GM19468 (cell line): ENCODE data around the gene SERPINA10.
A peak's percentile ranks its signal among the peaks of the same experiment; 100 is the strongest.

Experiments used
- ATAC-seq: cut with Tn5 transposase; IDR thresholded peaks from one replicate; pipeline ENCODE4 v1.9.1; 2021; ENCODE audit warnings: mild to moderate bottlenecking, moderate library complexity, moderate number of reproducible peaks; ENCODE audit not compliant: unreplicated experiment; ENCODE audit errors: extremely low read depth

The SERPINA10 gene, protein sequence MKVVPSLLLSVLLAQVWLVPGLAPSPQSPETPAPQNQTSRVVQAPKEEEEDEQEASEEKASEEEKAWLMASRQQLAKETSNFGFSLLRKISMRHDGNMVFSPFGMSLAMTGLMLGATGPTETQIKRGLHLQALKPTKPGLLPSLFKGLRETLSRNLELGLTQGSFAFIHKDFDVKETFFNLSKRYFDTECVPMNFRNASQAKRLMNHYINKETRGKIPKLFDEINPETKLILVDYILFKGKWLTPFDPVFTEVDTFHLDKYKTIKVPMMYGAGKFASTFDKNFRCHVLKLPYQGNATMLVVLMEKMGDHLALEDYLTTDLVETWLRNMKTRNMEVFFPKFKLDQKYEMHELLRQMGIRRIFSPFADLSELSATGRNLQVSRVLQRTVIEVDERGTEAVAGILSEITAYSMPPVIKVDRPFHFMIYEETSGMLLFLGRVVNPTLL

DNA sequence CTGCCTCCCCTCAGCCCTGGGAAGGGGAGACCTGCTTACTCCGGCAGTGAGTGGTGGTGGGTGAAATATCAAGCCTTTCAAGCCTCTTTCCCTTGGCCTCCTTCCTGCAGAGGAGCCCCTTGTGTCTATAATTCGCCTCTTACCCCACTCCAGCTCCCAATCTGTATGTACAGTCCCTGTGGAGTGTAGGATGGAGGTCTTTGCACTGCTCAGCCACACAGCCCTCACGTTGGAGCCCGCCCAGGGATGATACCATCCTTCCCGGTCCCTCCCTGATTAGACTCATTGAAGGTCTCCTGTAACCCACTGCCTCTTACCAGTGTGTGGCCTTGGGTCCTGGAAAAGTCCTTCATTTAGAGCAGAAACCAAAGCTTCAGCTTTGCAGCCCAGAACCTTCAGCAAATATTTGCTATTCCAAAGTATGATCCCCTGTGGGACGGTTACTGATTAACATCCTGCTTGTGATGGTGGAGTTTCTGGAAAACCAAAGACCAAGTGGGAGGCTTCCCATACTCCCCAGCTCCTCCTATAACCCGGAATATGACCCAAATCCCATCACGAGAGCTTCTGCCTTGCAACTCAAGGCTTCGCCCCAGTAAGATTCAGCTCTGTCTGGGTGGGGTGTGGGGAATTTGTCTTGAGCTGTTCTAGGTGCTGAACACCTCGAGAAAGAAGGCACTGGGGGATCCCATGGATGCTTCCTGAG lies at the start of gene SERPINA10:
Gene SERPINA10 (minus strand): TSS at position 397 of the 706 bp plus-strand sequence. CDS start 2,675 bp downstream, outside the sequence.
- no peak for ATAC-seq

DNA sequence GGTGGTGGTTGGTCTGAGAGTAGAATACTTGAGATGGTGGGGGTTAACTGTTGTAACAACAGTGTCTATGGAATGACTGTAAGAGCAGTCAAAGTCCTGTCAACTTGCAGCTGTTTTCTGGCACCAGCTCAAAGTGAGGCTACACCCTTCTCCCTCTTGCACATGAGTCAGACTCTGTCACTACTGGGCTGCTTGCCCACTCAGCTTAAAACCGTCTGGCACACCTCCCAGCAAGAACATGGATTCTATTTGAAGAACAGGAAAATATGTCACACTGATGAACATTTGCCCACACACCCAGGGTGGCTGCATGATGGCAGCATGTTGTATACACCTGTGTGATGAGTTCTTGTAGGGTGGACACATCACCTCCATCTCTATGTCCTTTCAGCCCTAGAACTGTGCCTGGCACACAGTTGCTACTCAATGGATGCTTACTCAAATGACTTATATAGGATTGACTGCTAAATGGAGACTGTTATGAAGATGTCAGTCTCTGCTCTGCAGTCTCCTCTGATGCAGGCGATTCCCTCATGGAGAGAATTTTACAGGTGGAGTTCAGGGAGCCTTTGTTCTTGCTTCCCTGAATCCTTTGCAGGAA lies 49.4 kb upstream of the SERPINA10 start:
- ATAC-seq, result no peak

DNA sequence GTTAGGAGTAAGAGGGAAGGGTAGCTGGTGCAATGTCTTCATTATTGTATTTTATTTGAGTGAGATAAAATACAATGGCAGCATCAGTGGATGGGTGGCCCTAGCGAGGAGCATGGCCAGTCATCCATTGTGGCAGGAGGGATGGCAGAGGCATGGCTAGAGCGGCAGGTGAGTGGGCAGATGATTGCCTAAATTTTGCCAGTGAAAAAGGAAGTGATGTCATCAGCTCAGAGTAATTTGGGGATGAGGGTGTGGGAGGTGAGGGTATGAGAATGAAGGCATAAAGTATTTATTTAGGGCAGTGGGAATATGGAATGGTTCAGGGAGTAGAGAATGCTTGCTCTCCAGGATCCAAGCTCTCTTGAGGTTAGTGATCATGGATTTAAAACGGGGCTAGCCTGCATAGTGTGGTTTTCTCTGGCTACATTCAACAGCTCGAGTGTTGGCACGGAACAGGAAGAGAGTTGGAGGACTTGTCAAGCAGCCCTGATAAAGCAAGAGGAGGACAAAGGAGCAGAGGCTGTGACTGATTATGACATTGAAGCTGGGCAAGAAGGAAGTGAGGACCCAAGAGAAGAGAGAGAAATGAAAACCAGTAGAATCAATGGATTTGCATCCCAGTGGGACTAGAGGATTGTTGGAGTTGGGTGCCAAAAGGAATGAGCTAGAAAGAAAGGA lies 48.7 kb upstream of the SERPINA10 start:
- ATAC-seq, result no peak

DNA sequence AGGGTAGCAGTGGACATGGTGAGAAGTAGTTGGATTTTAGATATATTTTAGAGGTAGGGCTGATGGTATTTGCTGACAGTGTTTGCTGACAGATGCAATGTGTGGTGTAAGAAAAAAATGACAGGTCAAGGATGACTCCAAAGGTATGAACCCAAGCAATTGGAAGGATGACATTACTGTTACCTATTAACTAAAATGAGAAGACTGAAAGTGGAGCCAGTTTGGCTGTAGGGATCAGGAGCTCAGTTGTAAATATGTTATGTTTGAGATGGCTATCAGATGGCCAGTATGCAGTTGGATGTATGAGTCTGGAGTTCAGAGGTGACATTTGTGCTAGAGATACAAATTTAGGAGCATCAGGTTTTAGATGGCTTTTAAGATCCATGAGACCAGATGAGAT lies 47.5 kb upstream of the SERPINA10 start:
- ATAC-seq, result no peak

DNA sequence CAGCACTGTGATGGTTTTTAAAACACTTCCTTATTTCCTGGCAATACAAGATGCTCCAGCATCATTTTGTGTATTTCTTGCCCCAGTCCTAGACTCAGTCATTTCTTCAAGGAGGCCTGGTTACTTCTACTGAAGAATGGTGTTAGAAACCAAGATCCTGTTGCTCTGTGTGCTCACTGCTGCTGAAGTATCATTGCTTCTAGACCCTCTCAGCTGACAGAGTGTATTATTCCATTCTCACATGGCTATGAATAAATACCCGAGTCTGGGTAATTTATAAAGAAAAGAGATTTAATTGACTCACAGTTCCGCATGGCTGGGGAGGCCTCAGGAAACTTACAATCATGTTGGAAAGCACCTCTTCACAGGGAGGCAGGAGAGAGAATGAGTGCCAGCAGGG lies 45.0 kb upstream of the SERPINA10 start:
- ATAC-seq, result no peak

DNA sequence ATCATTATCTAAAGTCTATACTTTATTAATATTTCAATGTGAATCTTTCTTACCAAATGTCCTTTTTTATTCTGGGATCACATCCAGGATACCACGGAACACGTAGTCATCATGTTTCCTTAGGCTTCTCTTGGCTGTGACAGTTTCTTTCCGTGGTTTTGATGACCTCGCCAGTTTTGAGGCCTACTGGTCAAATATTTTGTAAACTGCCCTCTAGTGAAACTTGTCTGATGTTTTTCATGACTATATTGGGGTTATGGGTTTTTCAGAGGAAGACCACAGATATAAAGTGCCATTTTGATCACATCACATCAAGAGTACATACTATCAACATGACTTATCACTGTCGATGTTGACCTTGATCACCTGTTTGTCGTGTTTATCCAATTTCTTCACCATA lies 44.2 kb upstream of the SERPINA10 start:
- ATAC-seq, result no peak

DNA sequence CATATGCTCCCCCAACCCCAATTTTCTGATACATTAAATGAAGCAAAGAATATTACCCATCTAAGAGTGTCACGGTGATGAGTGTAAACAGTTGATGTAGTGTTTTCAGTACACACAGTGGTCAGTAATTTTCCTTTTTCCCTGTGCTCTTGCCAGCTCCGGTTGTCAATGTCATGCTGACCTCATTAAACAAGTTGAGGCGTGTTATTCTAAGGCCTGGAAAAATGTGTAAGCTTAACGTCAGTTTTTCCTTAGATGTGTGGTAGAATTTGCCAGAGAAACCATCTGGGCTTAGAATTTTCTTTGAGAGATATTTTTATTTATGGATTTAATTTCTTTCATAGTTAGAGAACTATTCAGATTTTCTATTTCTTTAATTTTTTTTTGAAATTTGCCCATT lies 41.8 kb upstream of the SERPINA10 start:
- ATAC-seq, result no peak

DNA sequence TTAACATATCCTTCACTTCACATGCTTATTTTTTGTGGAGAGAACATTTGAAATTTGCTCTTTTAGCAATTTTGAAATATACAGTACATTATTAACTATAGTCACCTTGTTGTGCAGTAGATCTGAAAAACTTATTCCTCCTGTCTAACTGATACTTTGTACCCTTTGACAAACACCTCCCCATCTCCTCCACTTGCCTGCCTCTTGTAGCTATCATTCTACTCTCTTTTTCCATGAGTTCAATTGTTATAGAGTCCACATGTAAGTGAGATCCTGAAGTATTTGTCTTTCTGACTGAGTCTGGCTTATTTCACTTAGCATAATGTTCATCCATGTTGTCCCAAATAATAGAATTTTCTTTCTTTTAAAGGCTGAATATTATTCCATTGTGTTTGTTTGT lies 39.5 kb upstream of the SERPINA10 start:
- no peak for ATAC-seq

DNA sequence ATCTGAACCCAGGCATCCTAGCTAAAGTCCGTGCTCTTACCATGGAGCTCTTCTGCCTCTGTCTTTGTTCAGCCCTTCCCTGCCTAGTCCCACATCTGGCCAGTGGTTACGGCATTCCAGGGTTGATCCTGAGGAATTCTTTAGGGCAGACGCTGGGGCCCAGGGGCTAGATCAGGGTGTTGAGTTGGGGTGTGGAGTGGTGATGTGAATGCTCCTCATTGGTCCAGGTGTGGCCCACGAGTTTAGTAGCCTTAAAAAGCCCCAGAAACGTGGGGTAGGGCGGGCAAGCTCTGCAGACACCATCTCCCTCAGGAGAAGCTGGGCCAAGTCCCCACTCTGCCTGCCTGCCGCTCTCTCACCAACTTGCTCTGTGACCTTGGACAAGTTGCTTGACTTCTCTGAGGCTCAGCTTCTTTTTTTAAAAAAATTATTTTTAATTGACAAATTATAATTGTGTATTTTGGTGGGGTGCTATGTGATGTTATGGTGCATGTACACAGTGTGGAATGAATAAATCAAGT lies 39.1 kb upstream of the SERPINA10 start:
- ATAC-seq, result no peak

DNA sequence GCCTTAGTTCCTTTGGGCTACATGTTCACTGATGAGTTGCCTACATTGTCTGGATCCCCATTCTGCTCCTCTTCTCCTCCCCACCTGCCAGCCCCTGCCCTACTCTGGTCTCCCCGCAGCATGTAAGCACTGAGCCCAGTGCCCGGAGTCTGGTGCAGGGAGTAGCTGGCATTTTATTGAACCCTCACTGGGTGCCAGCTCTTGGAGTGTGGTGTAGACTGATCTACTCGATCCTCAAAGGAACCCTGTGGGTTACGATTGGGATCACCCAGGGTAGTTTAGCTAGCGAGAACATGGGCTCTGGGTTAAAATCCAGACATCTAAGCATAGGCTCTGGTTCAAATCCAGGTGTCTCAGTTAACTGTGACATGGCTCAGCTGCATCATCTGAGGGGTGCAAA lies 38.4 kb upstream of the SERPINA10 start:
- ATAC-seq, result no peak

DNA sequence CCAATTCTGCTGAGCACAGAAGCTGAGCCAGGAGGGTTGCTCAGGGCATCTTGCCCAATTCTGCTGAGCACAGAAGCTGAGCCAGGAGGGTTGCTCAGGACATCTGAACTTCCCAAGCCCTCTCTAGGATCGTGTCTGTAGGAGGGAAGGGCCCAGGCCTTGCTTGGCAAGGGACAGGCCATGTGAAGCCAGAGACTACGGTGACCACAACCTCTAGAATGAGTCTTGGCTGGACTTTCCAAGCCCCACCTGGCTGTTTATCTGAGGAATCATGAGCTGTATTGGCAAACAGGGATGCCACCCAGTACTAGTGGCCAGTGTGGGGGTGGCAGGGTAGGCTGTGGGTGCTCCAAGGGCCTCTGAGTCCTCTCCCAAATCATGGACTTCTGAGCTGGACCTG lies 37.8 kb upstream of the SERPINA10 start:
- no peak for ATAC-seq

DNA sequence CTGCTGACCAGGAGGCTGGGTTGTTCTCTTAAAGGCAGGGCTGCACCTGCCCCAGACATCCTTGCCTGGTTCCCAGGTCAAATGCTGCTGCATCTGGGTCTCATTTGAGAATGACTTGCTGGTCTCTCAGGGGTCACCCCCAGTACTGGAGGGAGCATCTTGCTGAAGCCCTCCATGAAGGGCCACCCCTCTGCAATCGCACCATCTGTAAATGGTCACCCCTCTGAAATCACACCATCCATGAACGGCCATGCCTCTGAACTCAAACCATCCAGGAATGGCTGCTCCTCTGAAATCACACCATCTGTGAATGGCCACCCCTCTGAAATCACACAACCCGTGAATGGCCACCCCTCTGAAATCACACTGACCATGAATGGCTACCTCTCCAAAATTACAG lies 37.4 kb upstream of the SERPINA10 start:
- no peak for ATAC-seq

DNA sequence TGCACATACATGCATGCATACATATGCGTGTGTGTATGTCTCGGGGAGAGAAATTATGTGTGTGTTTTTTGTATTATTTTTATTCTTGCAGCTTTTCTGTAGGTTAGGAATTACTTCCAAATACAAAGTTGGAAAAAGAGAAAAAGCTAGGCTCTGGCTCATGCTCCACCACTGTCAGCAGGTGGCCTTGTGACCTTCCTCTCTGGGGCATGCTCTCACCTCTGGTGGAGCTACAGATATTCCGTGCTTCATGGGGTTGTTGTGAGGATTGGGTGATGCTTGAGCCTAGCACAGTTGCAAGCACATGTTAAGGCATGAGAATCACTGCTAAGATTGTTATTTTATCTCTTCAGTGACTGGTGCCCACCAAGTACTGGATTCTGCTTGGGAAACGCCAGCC lies 36.8 kb upstream of the SERPINA10 start:
- ATAC-seq, result no peak

DNA sequence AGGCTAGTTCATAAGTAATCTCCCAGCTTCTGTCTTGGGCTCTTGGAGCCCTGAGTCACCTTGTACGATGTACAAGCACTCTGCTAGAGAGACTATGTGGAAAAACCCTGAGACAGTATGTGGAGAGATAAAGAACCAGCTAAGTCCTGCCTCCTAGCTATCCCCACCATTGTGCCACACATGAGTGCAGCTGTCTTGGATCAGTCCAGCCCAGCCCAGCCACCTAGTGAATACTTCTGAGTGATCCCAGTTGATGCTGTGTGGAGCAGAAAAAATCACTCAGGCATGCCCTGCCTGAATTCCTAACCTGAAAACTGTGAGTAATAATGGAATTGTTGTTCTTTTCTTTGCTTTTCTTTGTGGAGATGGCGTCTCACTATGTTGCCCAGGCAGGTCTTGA lies 35.1 kb upstream of the SERPINA10 start:
- no peak for ATAC-seq

DNA sequence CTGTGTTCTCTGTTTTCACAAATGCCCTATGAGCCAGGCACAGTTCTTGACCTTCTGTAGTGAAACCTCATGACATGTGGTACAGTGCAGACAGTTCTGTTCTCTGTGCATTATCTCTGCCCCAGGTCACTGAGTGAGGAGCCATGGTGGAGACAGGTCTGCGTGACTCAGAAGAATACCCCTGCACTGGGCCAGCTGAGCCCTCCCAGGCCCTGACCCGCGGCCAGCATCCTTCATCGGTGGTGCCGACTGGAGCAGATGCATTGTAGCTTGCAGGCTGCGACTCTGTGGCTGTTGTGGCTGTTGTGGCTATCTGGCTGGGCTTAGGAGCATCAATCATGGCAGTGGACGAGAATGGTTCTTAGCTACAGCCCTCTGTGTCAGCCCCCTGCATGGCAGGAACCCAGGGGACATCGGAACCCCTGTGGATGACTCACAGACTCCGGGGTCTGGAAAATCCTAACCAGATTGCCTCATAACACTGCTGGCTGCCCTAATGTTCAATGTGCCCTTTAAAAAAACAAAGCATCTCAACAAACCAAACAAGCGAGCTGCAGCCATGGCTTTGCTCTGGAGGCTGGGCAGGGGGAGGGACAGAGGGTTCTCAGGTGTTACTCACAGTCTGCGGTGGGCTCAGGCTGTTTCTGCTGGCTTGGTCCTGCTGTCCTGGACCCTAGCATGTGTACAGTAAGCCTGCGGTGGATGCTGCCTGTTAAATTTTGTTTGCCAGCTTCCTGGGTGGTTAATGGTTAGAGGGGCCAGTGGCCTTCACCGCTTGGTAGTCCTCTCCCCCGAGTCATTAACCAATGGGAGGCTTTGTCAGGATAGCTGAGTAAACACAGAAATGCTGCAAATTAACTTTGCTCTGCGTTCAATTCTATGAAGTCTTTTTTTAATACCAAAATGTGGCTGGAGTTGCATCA lies 29.8 kb upstream of the SERPINA10 start, which contains the start of gene SERPINA6:
Gene SERPINA6 (minus strand): TSS at position 689 of the 923 bp plus-strand sequence. CDS start 8,688 bp downstream, outside the sequence.
- no peak for ATAC-seq

DNA sequence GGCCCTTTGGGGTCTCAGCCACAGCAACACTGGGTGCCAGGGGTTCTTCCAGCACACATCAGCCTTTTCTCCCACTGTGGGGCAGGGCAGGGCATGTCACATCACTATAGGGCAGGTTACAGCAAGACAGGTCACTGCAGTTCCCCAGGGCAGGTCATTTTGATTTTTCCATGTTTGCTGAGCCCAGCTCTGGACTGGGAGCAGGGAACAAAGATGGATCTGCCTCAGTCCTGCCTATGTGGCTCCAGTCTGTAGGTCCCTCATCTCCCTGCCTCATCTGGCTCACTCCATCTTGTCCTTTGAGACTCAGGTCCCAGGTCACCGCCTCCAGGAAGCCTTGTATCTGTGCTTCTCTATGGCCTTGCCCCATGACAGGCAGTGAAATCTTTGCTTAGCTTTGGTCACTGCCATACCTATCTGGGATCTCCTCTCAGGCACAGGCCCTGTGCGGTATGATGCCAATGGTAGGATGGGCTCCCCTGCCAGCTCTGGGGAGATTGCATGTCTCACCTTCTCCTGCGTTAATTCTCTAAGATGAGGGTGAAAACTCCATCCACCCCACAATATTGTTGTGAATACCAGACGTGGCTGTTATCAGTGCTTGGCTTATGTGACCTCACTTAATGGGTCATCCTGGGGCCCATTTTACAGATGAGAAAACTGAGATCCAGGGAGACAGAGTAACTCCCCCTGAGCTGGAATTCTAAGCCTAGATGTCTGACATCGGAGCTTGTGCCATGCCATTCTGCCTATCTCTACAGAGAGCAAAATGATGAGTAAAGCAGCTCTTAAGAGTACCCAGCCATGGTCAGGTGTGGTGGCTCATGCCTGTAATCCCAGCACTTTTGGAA lies 28.6 kb upstream of the SERPINA10 start:
- ATAC-seq, result no peak

DNA sequence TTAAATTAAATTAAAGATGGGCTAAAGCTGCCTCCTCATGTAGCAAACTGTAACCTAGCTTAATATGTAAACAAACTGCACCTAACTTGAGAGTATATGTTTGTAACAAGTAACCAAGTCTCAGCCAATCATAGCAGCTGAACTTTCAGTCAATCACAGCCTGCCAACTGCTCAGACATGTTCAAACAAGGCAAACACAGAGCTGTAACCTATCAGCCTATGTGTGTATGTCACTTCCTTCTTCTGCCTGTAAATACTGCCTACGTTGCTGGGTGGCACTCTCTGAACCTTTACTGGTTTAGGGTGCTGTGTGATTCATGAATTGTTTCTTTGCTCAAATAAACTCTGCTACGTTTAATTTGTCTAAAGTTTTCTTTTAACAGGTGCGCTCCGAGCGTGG lies 27.2 kb upstream of the SERPINA10 start:
- peak; percentile 43 for ATAC-seq

DNA sequence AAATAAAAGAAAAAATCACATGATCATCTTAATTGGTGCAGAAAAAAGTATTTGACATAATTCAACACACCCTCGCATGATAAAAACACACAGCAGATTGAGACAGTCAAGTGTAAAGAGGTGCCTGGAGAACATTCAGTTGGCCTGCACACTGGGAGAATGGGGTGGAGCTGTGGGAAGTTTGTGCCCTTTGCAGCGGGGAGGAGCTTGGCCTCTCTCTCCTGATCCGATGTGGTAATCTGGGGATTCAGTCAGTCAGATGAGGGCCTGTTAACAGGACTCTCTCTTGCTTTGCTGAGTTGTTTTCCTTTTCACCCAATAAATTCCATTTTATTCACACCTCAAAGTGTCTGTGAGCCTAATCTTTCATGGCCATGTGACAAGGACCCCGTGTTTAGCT lies 24.2 kb upstream of the SERPINA10 start:
- ATAC-seq, result no peak
